ENCODE data around the gene TERC. TPM values are rescaled to one million over a fixed set of nuclear protein-coding genes. Genes with fewer than 3 reads are reported as not detected.
A peak's percentile ranks its signal among the peaks of the same experiment; 100 is the strongest.

TERC gene
- 33.4 and 110 TPM in 2 replicates for total RNA-seq (2014; rRNA removed; shearing (Covaris generic))

- peak; percentile 94 for DNase-seq (ENCODE audit: low read depth)
These were observed at the start of gene TERC for GRCh38 chr3:169764882-169765612. Gene TERC (minus strand): TSS chr3:169765060.

- peak; percentile 77 for DNase-seq (ENCODE audit: low read depth)
These were observed 49.1 kb upstream of the TERC start for GRCh38 chr3:169813757-169814517.

GRCh38 chr3:169813278-169813677 lies 48.4 kb upstream of the TERC start:
- no peak for DNase-seq (ENCODE audit: low read depth)

- DNase-seq (ENCODE audit: low read depth), result peak; percentile 81
These were observed 47.7 kb upstream of the TERC start, which contains the start of the genes LRRC34 and LRRIQ4 for GRCh38 chr3:169812332-169813235. Gene LRRC34 (minus strand): TSS chr3:169812904. CDS start chr3:169812548, 356 bp downstream. Gene LRRIQ4 (plus strand): TSS chr3:169812870. CDS start chr3:169821922, 9,052 bp downstream.

GRCh38 chr3:169811631-169812331 lies 46.9 kb upstream of the TERC start:
- peak; percentile 14 for DNase-seq (ENCODE audit: low read depth)

GRCh38 chr3:169809230-169809795 lies 44.5 kb upstream of the TERC start:
- DNase-seq (ENCODE audit: low read depth), result no peak

- no peak for DNase-seq (ENCODE audit: low read depth)
These were observed 39.8 kb upstream of the TERC start for GRCh38 chr3:169804681-169805080.

- DNase-seq (ENCODE audit: low read depth), result no peak
These were observed 27.5 kb upstream of the TERC start for GRCh38 chr3:169792359-169792758.

GRCh38 chr3:169790687-169791429 lies 26.0 kb upstream of the TERC start:
- peak; percentile 18 for DNase-seq (ENCODE audit: low read depth)

- DNase-seq (ENCODE audit: low read depth), result no peak
These were observed 25.4 kb upstream of the TERC start for GRCh38 chr3:169790219-169790618.

GRCh38 chr3:169787791-169788190 lies 22.9 kb upstream of the TERC start:
- DNase-seq (ENCODE audit: low read depth), result no peak

- no peak for DNase-seq (ENCODE audit: low read depth)
These were observed 22.3 kb upstream of the TERC start for GRCh38 chr3:169787120-169787519.

- DNase-seq (ENCODE audit: low read depth), result no peak
These were observed 16.5 kb upstream of the TERC start for GRCh38 chr3:169781209-169781855.

GRCh38 chr3:169780742-169781141 lies 15.9 kb upstream of the TERC start:
- DNase-seq (ENCODE audit: low read depth), result no peak

- DNase-seq (ENCODE audit: low read depth), result no peak
These were observed 13.0 kb upstream of the TERC start for GRCh38 chr3:169777822-169778221.

GRCh38 chr3:169774186-169774585 lies 9.3 kb upstream of the TERC start:
- DNase-seq (ENCODE audit: low read depth), result no peak

GRCh38 chr3:169772897-169773816 lies 8.3 kb upstream of the TERC start, which contains the start of gene MYNN:
Gene MYNN (plus strand): TSS chr3:169773396. CDS start chr3:169774296, 900 bp downstream.
- DNase-seq (ENCODE audit: low read depth), result peak; percentile 91

GRCh38 chr3:169772305-169772896 lies 7.5 kb upstream of the TERC start:
- peak; percentile 91 for DNase-seq (ENCODE audit: low read depth)

Measured in M059J (cell line).